Testis (tissue), 3 donors: Measurements from ENCODE around the gene LGALS9. TPM values are rescaled to one million over a fixed set of nuclear protein-coding genes. Genes with fewer than 3 reads are reported as not detected.

Experiments
- DNase-seq: peaks from one replicate; pipeline ENCODE4 v3.0.0-alpha.2; 2019
- H3K27ac ChIP-seq, 2 donors: fragments of 200-600 bp; sonication (generic); one replicate each; pipeline ENCODE4 v1.5.1; 2019
- H3K27me3 ChIP-seq: fragments of 200-600 bp; sonication (generic); one replicate; pipeline ENCODE4 v1.5.1; 2019
- H3K36me3 ChIP-seq: fragments of 200-600 bp; sonication (generic); one replicate; pipeline ENCODE4 v1.5.1; 2017; ENCODE audit warnings: low read depth; ENCODE audit errors: missing control alignments
- H3K4me1 ChIP-seq: fragments of 200-600 bp; sonication (generic); one replicate; pipeline ENCODE4 v1.5.1; 2019
- H3K4me3 ChIP-seq, 2 donors: fragments of 200-600 bp; sonication (generic); one replicate each; pipeline ENCODE4 v1.5.1; 2017 to 2019
- H3K9me3 ChIP-seq: fragments of 200-600 bp; sonication (generic); one replicate; pipeline ENCODE4 v1.5.1; 2017
- CTCF ChIP-seq, 3 experiments: fragments of 450-650 bp in 2 of 3; fragments of 200-600 bp in 1 of 3; sonication (generic) in 1 of 3; IDR thresholded peaks; one replicate each; pipeline ENCODE4 v1.5.1; 2016 to 2019; ENCODE audit warnings: antibody characterized with exemption in 3 of 3, mild to moderate bottlenecking in 2 of 3, moderate library complexity in 1 of 3
- POLR2A ChIP-seq: fragments of 450-650 bp; IDR thresholded peaks from one replicate; pipeline ENCODE4 v1.6.1; 2017; ENCODE audit warnings: antibody characterized with exemption, mild to moderate bottlenecking, moderate library complexity
- WGBS, 2 donors: methylation state at CpG; one replicate each; pipeline ENCODE4 v1.1.5; 2018; 5-methylcytosine and 5-hydroxymethylcytosine counted together
- intact Hi-C: fragments of 100-400 bp; cut with DNase I; formaldehyde crosslinking; loops from one replicate; pipeline ENCODE4 v1.15.1; 2023; ENCODE audit warnings: low total_unique reads
- polyA plus RNA-seq: library from polyadenylated mRNA; stranded (reverse); fragments of 350-450 nt; fragmentation: Illumina TruSeq; extraction: RNeasy Lipid Tissue Mini Kit (QIAGEN cat#74804); gene quantifications from one replicate; pipeline ENCODE4 v1.2.3, GENCODE V29; 2014; ENCODE audit warnings: low read depth, low replicate concordance; ENCODE audit not compliant: insufficient read depth
- total RNA-seq, 2 donors: library from RNA; depleted of rRNA; stranded (reverse); fragments of >200 nt; gene quantifications; one replicate each; pipeline ENCODE4 v1.2.3, GENCODE V29; 2016

Gene LGALS9
- total and polyA plus RNA-seq, 3 donors from 2014 or later = 7.2 to 27.5 (median 7.4) TPM

- intact Hi-C loops = loop anchor here (10.0 kb wide), 1 partner anchor 64 kb away; no protein-coding TSS in a partner anchor
- TF ChIP-seq CTCF (IDR thresholded peaks at IDR 0.05) (no peak), POLR2A (no peak)
- WGBS, 2 donors = 92 to 98% methylated on average over 5 to 8 of the region's 8 CpGs
- no peaks in the 10 kb centered on the region for H3K36me3 ChIP-seq
- no peaks in the 10 kb centered on the region for H3K4me1 ChIP-seq
- no peak overlapping the region for H3K27ac ChIP-seq
- no peaks in the 10 kb centered on the region for H3K27me3 ChIP-seq
- H3K9me3 ChIP-seq = no peaks in the 10 kb centered on the region
- no peak for DNase-seq
- H3K4me3 ChIP-seq = no peak overlapping the region
These were observed 12.6 kb upstream of the LGALS9 start for GRCh38 chr17:27618417-27618816.

DNA sequence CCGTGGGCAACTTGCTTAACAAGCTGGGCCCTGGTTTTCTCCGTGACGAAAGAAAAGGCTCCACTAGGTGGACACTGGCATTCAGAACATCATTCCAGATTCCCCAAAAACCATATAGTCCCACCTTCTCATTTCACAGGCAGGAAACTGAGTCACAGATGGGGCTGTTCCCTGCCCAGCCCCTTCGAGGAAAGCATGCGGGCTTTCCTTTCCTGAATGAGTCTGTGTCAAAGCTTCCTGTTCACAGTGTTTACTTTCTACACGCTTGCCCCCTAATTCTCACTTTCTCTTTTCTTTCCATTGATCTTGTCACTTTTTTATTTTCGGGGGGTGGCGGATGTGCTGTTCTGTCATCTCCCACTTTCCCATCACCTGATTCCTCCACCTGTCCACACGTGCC lies 10.3 kb upstream of the LGALS9 start:
- intact Hi-C loops = no loop called here

DNA sequence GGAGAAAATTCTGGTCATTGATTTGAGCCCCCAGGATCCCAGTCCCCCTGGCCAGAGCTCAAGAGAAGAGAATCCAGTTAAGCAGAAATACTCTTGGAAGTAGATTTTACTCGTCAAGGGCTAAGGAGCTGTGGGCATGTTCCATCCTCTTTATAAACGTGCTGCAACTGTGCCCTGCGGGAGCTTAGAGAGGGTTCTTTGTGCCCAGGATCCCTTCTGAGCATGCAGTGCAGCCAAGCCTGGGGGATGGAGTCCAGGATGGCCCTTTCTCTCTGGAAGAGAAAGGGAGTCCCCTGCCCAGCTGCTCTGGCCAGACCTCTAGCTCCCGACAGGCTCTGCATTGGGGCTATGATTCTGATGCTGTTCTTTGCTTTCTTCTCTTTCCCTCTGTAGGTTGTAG lies 9.5 kb upstream of the LGALS9 start:
- H3K4me1 ChIP-seq = no peaks in the 10 kb centered on the region
- H3K27me3 ChIP-seq = no peaks in the 10 kb centered on the region
- 91 to 95% methylated on average over 4 of the region's 4 CpGs for WGBS, 2 donors
- no peak overlapping the region for H3K4me3 ChIP-seq
- intact Hi-C loops = no loop called here
- no peak for TF ChIP-seq POLR2A
- TF ChIP-seq CTCF (IDR thresholded peaks at IDR 0.05) = no peak
- no peaks in the 10 kb centered on the region for H3K36me3 ChIP-seq
- no peak overlapping the region for H3K27ac ChIP-seq
- DNase-seq = no peak
- no peaks in the 10 kb centered on the region for H3K9me3 ChIP-seq

More for the DNA sequence above, 10.3 kb upstream of the LGALS9 start:
- no peaks in the 10 kb centered on the region for H3K36me3 ChIP-seq
- H3K27ac ChIP-seq = no peak overlapping the region
- DNase-seq = no peak
- H3K9me3 ChIP-seq = no peaks in the 10 kb centered on the region
- H3K4me1 ChIP-seq = no peaks in the 10 kb centered on the region
- no peak for TF ChIP-seq POLR2A
- TF ChIP-seq CTCF (IDR thresholded peaks at IDR 0.05) = no peak
- no peaks in the 10 kb centered on the region for H3K27me3 ChIP-seq
- WGBS, 2 donors = 86 to 89% methylated on average over 9 of the region's 9 CpGs
- H3K4me3 ChIP-seq = no peak overlapping the region

GRCh38 chr17:27621942-27622559 lies 8.9 kb upstream of the LGALS9 start:
- WGBS, 2 donors = 88 to 90% methylated on average over 10 of the region's 10 CpGs
- intact Hi-C loops = no loop called here
- Histone ChIP-seq H3K27ac (no peak overlapping the region), H3K27me3 (no peaks in the 10 kb centered on the region), H3K4me3 (no peak overlapping the region), H3K4me1 (no peaks in the 10 kb centered on the region), H3K9me3 (no peaks in the 10 kb centered on the region), H3K36me3 (no peaks in the 10 kb centered on the region)
- no peak for TF ChIP-seq POLR2A
- no peak for TF ChIP-seq CTCF (IDR thresholded peaks at IDR 0.05)
- no peak for DNase-seq

DNA sequence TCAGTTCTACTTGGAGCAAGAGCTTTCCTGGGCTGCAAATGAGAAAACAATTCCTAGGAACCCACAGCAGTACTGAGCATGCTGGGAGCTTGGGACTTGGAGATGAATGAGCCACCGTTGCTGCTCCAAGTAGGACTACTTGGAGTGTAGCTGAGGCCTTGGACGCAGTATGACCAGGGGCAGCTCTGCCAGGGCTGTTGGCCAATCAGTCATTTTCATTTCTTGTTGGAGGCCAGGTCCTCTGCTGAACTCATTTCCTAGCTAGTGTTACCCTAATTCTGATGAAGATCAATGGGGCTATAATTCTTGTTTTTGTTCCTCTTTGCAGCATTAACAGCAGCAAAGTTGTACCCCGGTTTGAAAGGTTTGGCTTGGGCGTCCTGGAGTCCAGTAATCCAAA lies 8.0 kb upstream of the LGALS9 start:
- no peaks in the 10 kb centered on the region for H3K36me3 ChIP-seq
- intact Hi-C loops = no loop called here
- no peaks in the 10 kb centered on the region for H3K4me1 ChIP-seq
- no peak for DNase-seq
- no peak overlapping the region for H3K27ac ChIP-seq
- WGBS, 2 donors = 63 to 86% methylated on average over 4 of the region's 4 CpGs
- H3K9me3 ChIP-seq = no peaks in the 10 kb centered on the region
- no peak for TF ChIP-seq POLR2A
- no peak for TF ChIP-seq CTCF (IDR thresholded peaks at IDR 0.05)
- H3K27me3 ChIP-seq = no peaks in the 10 kb centered on the region
- H3K4me3 ChIP-seq = no peak overlapping the region
